ENCODE results near the gene DYNLT2.

- TF ChIP-seq POLR2A (IDR thresholded peaks at IDR 0.05), result no peak
- no peak for TF ChIP-seq CTCF (IDR thresholded peaks at IDR 0.05)
Measured at GRCh38 chr6:169738204-169738975, 13.0 kb downstream of the DYNLT2 start.
